ENCODE data around the gene MGST2.

DNA sequence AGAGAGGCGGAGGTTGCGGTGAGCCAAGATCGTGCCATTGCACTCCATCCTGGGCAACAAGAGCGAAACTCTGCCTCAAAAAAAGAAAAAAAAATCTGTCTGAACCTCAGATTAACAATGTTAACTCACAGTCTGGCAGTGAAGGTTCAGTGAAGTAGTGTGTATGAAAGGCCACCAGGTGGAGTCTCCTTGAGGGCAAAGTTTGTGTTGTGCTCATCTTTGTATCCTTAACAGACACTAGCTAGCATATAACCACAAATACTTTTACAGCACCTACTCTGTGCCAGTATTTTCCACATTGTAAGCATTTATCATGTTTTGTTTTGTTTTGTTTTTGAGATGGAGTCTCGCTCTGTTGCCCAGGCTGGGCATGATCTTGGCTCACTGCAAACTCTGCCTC is 46.0 kb upstream of the MGST2 start:
- TF ChIP-seq, protein P1, sequence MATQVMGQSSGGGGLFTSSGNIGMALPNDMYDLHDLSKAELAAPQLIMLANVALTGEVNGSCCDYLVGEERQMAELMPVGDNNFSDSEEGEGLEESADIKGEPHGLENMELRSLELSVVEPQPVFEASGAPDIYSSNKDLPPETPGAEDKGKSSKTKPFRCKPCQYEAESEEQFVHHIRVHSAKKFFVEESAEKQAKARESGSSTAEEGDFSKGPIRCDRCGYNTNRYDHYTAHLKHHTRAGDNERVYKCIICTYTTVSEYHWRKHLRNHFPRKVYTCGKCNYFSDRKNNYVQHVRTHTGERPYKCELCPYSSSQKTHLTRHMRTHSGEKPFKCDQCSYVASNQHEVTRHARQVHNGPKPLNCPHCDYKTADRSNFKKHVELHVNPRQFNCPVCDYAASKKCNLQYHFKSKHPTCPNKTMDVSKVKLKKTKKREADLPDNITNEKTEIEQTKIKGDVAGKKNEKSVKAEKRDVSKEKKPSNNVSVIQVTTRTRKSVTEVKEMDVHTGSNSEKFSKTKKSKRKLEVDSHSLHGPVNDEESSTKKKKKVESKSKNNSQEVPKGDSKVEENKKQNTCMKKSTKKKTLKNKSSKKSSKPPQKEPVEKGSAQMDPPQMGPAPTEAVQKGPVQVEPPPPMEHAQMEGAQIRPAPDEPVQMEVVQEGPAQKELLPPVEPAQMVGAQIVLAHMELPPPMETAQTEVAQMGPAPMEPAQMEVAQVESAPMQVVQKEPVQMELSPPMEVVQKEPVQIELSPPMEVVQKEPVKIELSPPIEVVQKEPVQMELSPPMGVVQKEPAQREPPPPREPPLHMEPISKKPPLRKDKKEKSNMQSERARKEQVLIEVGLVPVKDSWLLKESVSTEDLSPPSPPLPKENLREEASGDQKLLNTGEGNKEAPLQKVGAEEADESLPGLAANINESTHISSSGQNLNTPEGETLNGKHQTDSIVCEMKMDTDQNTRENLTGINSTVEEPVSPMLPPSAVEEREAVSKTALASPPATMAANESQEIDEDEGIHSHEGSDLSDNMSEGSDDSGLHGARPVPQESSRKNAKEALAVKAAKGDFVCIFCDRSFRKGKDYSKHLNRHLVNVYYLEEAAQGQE (IDR thresholded peaks at IDR 0.05; ENCODE audit: low read depth), result no peak
- TF ChIP-seq ZBTB7A (IDR thresholded peaks at IDR 0.05; ENCODE audit: low read depth) (no peak), RAD21 (IDR thresholded peaks at IDR 0.05; ENCODE audit: low read depth) (peak; percentile 38; the same call in 1 of the 2 replicates), TAF1 (IDR thresholded peaks at IDR 0.05; ENCODE audit: low read depth) (no peak), TCF12 (IDR thresholded peaks at IDR 0.05; ENCODE audit: low read depth) (no peak), CEBPB (IDR thresholded peaks at IDR 0.05) (no peak), EP300 (IDR thresholded peaks at IDR 0.05; ENCODE audit: borderline replicate concordance) (no peak), FOXM1 (IDR thresholded peaks at IDR 0.05; ENCODE audit: borderline replicate concordance, low read depth) (no peak), NFIC (IDR thresholded peaks at IDR 0.05) (no peak), TEAD4 (IDR thresholded peaks at IDR 0.05) (no peak)
- TF ChIP-seq, protein P2, sequence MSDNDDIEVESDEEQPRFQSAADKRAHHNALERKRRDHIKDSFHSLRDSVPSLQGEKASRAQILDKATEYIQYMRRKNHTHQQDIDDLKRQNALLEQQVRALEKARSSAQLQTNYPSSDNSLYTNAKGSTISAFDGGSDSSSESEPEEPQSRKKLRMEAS (IDR thresholded peaks at IDR 0.05), result no peak
